Mesenchymal stem cell (in vitro differentiated cells and primary cell): Measurements from ENCODE around the gene LYPD6B.

Experiments used
- DNase-seq: peaks from one replicate; pipeline ENCODE4 v3.0.0-alpha.2; 2013
- H2AFZ ChIP-seq: one replicate; pipeline ENCODE4 v1.6.1; 2013; ENCODE audit warnings: low read depth, mild to moderate bottlenecking, control low read depth, inconsistent platforms, low read length, moderate library complexity
- H2AK5ac ChIP-seq: 2 replicates; pipeline ENCODE4 v1.6.1; 2013; ENCODE audit warnings: low read length, moderate library complexity, mild to moderate bottlenecking, inconsistent platforms; ENCODE audit not compliant: severe bottlenecking
- H2BK120ac ChIP-seq: one replicate; pipeline ENCODE4 v1.6.1; 2013; ENCODE audit warnings: low read depth, mild to moderate bottlenecking, inconsistent platforms, low read length, moderate library complexity
- H2BK12ac ChIP-seq, 2 experiments: one replicate each; pipeline ENCODE4 v1.6.1; 2013; ENCODE audit warnings: inconsistent platforms in 2 of 2, low read length in 2 of 2, mild to moderate bottlenecking in 2 of 2, moderate library complexity in 2 of 2, control low read depth in 1 of 2
- H2BK15ac ChIP-seq: one replicate; pipeline ENCODE4 v1.6.1; 2013; ENCODE audit warnings: mild to moderate bottlenecking, low read depth, inconsistent platforms; ENCODE audit not compliant: poor library complexity, severe bottlenecking
- H2BK5ac ChIP-seq: 2 replicates; pipeline ENCODE4 v1.6.1; 2013; ENCODE audit warnings: low read depth, mild to moderate bottlenecking, low read length, control low read depth, inconsistent platforms; ENCODE audit not compliant: poor library complexity, severe bottlenecking
- H3K14ac ChIP-seq, 2 experiments: one replicate each; pipeline ENCODE4 v1.6.1; 2013; ENCODE audit warnings: inconsistent platforms in 2 of 2, low read length in 2 of 2, control low read depth in 1 of 2, mild to moderate bottlenecking in 1 of 2, moderate library complexity in 1 of 2
- H3K18ac ChIP-seq, 2 experiments: one replicate each; pipeline ENCODE4 v1.6.1; 2013; ENCODE audit warnings: inconsistent platforms in 2 of 2, low read length in 2 of 2, control low read depth in 1 of 2, low read depth in 1 of 2, mild to moderate bottlenecking in 1 of 2
- H3K23ac ChIP-seq, 2 experiments: one replicate each; pipeline ENCODE4 v1.6.1; 2013; ENCODE audit warnings: inconsistent platforms in 2 of 2, low read length in 2 of 2, mild to moderate bottlenecking in 2 of 2, moderate library complexity in 2 of 2, control low read depth in 1 of 2
- H3K27ac ChIP-seq: 2 replicates; pipeline ENCODE4 v1.5.1; 2013; ENCODE audit warnings: mild to moderate bottlenecking, moderate library complexity, low read length, control low read depth, inconsistent platforms; ENCODE audit not compliant: poor library complexity, severe bottlenecking
- H3K27me3 ChIP-seq, 2 experiments: 2 replicates each; pipeline versions ENCODE4 v1.6.1 to v1.7.0; 2013; ENCODE audit warnings: low read length in 2 of 2, mild to moderate bottlenecking in 2 of 2, moderate library complexity in 2 of 2, control low read depth in 1 of 2, inconsistent platforms in 1 of 2; ENCODE audit not compliant: control insufficient read depth in 1 of 2, insufficient read depth in 1 of 2
- H3K36me3 ChIP-seq, 2 experiments: 2 replicates each; pipeline versions ENCODE4 v1.6.1 to v1.7.0; 2013; ENCODE audit warnings: low read length in 2 of 2, control low read depth in 1 of 2, inconsistent platforms in 1 of 2, low read depth in 1 of 2, mild to moderate bottlenecking in 1 of 2; ENCODE audit not compliant: insufficient read depth in 2 of 2, control insufficient read depth in 1 of 2
- H3K4ac ChIP-seq, 2 experiments: one replicate each; pipeline ENCODE4 v1.6.1; 2013; ENCODE audit warnings: inconsistent platforms in 2 of 2, low read length in 2 of 2, mild to moderate bottlenecking in 2 of 2, moderate library complexity in 2 of 2, control low read depth in 1 of 2, low read depth in 1 of 2
- H3K4me1 ChIP-seq: 2 replicates; pipeline ENCODE4 v1.6.1; 2013; ENCODE audit warnings: low read depth, low read length, control low read depth; ENCODE audit not compliant: control insufficient read depth, insufficient read depth
- H3K4me2 ChIP-seq: 2 replicates; pipeline ENCODE4 v1.6.1; 2013; ENCODE audit warnings: low read length, mild to moderate bottlenecking, inconsistent platforms; ENCODE audit not compliant: poor library complexity, severe bottlenecking
- H3K4me3 ChIP-seq, 2 experiments: 2 replicates each; pipeline versions ENCODE4 v1.5.1 to v1.7.0; 2013; ENCODE audit warnings: low read length in 2 of 2, mild to moderate bottlenecking in 2 of 2, control low read depth in 1 of 2, low read depth in 1 of 2; ENCODE audit not compliant: insufficient read depth in 1 of 2
- H3K79me1 ChIP-seq: replicated peaks from 2 replicates; pipeline ENCODE4 v1.6.1; 2013; ENCODE audit warnings: mild to moderate bottlenecking, control low read depth, low read length, inconsistent platforms; ENCODE audit not compliant: poor library complexity, severe bottlenecking
- H3K9ac ChIP-seq: 2 replicates; pipeline ENCODE4 v1.7.0; 2013; ENCODE audit warnings: mild to moderate bottlenecking, low read length, moderate library complexity
- H3K9me3 ChIP-seq: 2 replicates; pipeline ENCODE4 v1.7.0; 2013; ENCODE audit warnings: mild to moderate bottlenecking, low read length; ENCODE audit not compliant: control insufficient read depth
- H4K8ac ChIP-seq: one replicate; pipeline ENCODE4 v1.6.1; 2013; ENCODE audit warnings: inconsistent platforms, mild to moderate bottlenecking, low read length, moderate library complexity
- H4K91ac ChIP-seq: one replicate; pipeline ENCODE4 v1.6.1; 2013; ENCODE audit warnings: mild to moderate bottlenecking, low read length, inconsistent platforms
- WGBS: methylation state at CpG from one replicate; pipeline ENCODE4 v1.1.7; 2013; ENCODE audit warnings: mixed read lengths; 5-methylcytosine and 5-hydroxymethylcytosine counted together

Gene LYPD6B

GRCh38 chr2:149189769-149190168, 151.3 kb downstream of the LYPD6B start:
- Histone ChIP-seq H3K27ac (no peak overlapping the region), H3K4me3 (no peak overlapping the region), H2AFZ (no peak overlapping the region), H3K14ac (no peak overlapping the region), H3K4me1 (no peaks in the 10 kb centered on the region), H3K18ac (no peak overlapping the region), H3K4me2 (no peak overlapping the region), H3K27me3 (no peaks in the 10 kb centered on the region), H2AK5ac (no peak overlapping the region), H4K91ac (no peak overlapping the region), H3K23ac (no peak overlapping the region), H3K79me1 (no peaks in the 10 kb centered on the region), H3K9ac (no peak overlapping the region), H3K36me3 (no peaks in the 10 kb centered on the region), H2BK120ac (no peak overlapping the region), H2BK15ac (no peak overlapping the region), H3K4ac (no peak overlapping the region), H2BK5ac (no peak overlapping the region), H3K9me3 (no peaks in the 10 kb centered on the region), H2BK12ac (no peak overlapping the region), H4K8ac (no peak overlapping the region)
- no peak for DNase-seq

DNA sequence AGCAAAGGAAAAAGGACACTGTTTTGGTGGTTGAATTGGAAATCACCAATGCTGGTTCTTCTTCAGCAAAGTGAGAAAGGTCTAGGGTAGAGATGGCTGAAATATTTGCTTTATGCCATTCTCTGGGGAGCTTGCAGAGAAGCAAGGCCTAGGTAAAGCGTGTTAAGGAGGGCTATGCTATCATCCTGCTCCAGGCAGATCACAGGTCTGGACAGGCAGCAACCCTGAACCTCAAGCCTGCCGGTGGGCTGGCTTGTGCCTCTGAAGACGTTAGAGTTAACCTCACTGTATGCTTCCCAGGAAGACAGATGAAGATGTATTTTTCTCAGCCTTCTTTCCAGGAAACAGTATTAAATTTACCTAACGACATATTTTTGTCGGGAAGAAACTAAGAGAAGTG, 153.4 kb downstream of the LYPD6B start:
- H3K4ac ChIP-seq, result no peak overlapping the region
- no peaks in the 10 kb centered on the region for H3K79me1 ChIP-seq
- no peak overlapping the region for H3K23ac ChIP-seq
- no peak overlapping the region for H2BK120ac ChIP-seq
- H3K27me3 ChIP-seq, result no peaks in the 10 kb centered on the region
- H3K36me3 ChIP-seq, result no peaks in the 10 kb centered on the region
- no peak for DNase-seq
- H3K4me3 ChIP-seq, result no peak overlapping the region
- no peaks in the 10 kb centered on the region for H3K4me1 ChIP-seq
- no peak overlapping the region for H3K9ac ChIP-seq
- no peak overlapping the region for H3K14ac ChIP-seq
- WGBS, result 96% methylated on average over 5 of the region's 5 CpGs
- no peak overlapping the region for H2AFZ ChIP-seq
- no peak overlapping the region for H2BK5ac ChIP-seq
- H3K9me3 ChIP-seq, result no peaks in the 10 kb centered on the region
- no peak overlapping the region for H2AK5ac ChIP-seq
- no peak overlapping the region for H4K91ac ChIP-seq
- no peak overlapping the region for H4K8ac ChIP-seq
- no peak overlapping the region for H2BK15ac ChIP-seq
- H3K27ac ChIP-seq, result no peak overlapping the region
- H2BK12ac ChIP-seq, result no peak overlapping the region
- H3K4me2 ChIP-seq, result no peak overlapping the region
- no peak overlapping the region for H3K18ac ChIP-seq

DNA sequence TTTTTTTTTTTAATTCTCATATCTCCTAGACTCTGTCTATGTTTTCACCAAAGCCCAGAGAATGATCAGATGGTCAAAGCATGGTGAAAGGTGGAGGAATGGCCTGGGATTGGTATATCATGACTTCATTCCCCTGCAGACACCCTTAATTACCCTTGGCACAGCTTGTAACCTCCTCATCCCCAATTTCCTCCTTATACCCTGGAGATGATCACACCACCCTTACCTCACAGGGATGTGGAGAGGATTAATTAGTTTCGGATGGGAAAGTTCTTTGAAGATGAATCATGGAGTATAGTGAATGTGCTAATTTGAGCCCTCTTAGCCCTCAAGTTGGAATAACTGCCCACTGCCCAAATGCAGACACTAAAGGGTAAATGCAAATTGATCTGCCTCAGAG, 153.9 kb downstream of the LYPD6B start:
- no peak for DNase-seq
- H3K4me1 ChIP-seq, result no peaks in the 10 kb centered on the region
- no peak overlapping the region for H2BK15ac ChIP-seq
- no peak overlapping the region for H2BK5ac ChIP-seq
- no peak overlapping the region for H2BK120ac ChIP-seq
- no peak overlapping the region for H3K27ac ChIP-seq
- no peak overlapping the region for H3K4ac ChIP-seq
- H4K91ac ChIP-seq, result no peak overlapping the region
- H3K9ac ChIP-seq, result no peak overlapping the region
- H3K23ac ChIP-seq, result no peak overlapping the region
- no peak overlapping the region for H3K18ac ChIP-seq
- H3K79me1 ChIP-seq, result no peaks in the 10 kb centered on the region
- H3K27me3 ChIP-seq, result no peaks in the 10 kb centered on the region
- 50% methylated on average over 1 of the region's 1 CpG for WGBS
- H3K4me2 ChIP-seq, result no peak overlapping the region
- H2AFZ ChIP-seq, result no peak overlapping the region
- H3K36me3 ChIP-seq, result no peaks in the 10 kb centered on the region
- H4K8ac ChIP-seq, result no peak overlapping the region
- H3K4me3 ChIP-seq, result no peak overlapping the region
- H2AK5ac ChIP-seq, result no peak overlapping the region
- H3K14ac ChIP-seq, result no peak overlapping the region
- H2BK12ac ChIP-seq, result no peak overlapping the region
- H3K9me3 ChIP-seq, result no peaks in the 10 kb centered on the region

DNA sequence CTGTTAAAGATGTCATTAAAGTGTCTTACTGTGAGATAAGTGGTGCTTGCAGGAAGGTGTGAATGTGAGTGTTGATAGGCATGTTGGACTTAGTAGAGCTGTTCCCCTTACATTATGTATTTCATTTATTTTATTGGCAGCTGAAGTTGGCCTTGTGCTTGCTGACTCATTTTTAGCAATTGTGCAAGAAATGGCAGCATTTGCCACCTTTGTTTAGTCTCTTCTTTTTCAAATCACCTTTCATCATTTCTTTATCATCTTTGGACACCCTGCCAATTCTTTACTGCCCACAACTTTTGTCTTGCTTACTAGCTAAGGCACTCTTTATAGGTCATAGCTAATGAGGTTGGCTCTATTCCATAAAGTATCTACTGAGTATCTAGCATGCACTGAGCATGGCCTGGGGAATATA, 161.6 kb downstream of the LYPD6B start:
- Histone ChIP-seq H2AK5ac (no peak overlapping the region), H2BK120ac (no peak overlapping the region)

More for the DNA sequence above, 161.6 kb downstream of the LYPD6B start:
- no peak overlapping the region for H2BK5ac ChIP-seq
- H3K14ac ChIP-seq, result no peak overlapping the region
- H3K4ac ChIP-seq, result no peak overlapping the region
- no peaks in the 10 kb centered on the region for H3K36me3 ChIP-seq
- H3K4me1 ChIP-seq, result no peaks in the 10 kb centered on the region
- H3K9me3 ChIP-seq, result no peaks in the 10 kb centered on the region
- H4K91ac ChIP-seq, result no peak overlapping the region
- no peak overlapping the region for H3K23ac ChIP-seq
- H2AFZ ChIP-seq, result no peak overlapping the region
- H3K9ac ChIP-seq, result no peak overlapping the region
- no peak overlapping the region for H3K18ac ChIP-seq
- no peak overlapping the region for H2BK12ac ChIP-seq
- no peak overlapping the region for H3K4me2 ChIP-seq
- no peaks in the 10 kb centered on the region for H3K79me1 ChIP-seq
- no peak for DNase-seq
- no peak overlapping the region for H3K4me3 ChIP-seq
- no peak overlapping the region for H2BK15ac ChIP-seq
- no peak overlapping the region for H3K27ac ChIP-seq
- H3K27me3 ChIP-seq, result no peaks in the 10 kb centered on the region
- H4K8ac ChIP-seq, result no peak overlapping the region
